Ovary (tissue), 3 donors: ENCODE measurements around the gene DNMT3L.

ENCODE experiments used
- CTCF ChIP-seq, 3 donors: fragments of 450-650 bp in 2 of 3; fragments of 200-600 bp in 1 of 3; IDR thresholded peaks; one replicate each; pipeline versions ENCODE4 v1.5.1 to v1.8.0; 2016 to 2022; ENCODE audit warnings: antibody characterized with exemption in 3 of 3, mild to moderate bottlenecking in 1 of 3
- EP300 ChIP-seq: sonication (generic); formaldehyde crosslinking; IDR thresholded peaks from one replicate; pipeline ENCODE4 v1.6.1; 2017; ENCODE audit warnings: antibody characterized with exemption
- POLR2A ChIP-seq: fragments of 450-650 bp; IDR thresholded peaks from one replicate; pipeline ENCODE4 v1.6.1; 2017; ENCODE audit warnings: antibody characterized with exemption, mild to moderate bottlenecking, moderate library complexity
- donor health status: DM: no; HTN: no; CAD: no.

DNA sequence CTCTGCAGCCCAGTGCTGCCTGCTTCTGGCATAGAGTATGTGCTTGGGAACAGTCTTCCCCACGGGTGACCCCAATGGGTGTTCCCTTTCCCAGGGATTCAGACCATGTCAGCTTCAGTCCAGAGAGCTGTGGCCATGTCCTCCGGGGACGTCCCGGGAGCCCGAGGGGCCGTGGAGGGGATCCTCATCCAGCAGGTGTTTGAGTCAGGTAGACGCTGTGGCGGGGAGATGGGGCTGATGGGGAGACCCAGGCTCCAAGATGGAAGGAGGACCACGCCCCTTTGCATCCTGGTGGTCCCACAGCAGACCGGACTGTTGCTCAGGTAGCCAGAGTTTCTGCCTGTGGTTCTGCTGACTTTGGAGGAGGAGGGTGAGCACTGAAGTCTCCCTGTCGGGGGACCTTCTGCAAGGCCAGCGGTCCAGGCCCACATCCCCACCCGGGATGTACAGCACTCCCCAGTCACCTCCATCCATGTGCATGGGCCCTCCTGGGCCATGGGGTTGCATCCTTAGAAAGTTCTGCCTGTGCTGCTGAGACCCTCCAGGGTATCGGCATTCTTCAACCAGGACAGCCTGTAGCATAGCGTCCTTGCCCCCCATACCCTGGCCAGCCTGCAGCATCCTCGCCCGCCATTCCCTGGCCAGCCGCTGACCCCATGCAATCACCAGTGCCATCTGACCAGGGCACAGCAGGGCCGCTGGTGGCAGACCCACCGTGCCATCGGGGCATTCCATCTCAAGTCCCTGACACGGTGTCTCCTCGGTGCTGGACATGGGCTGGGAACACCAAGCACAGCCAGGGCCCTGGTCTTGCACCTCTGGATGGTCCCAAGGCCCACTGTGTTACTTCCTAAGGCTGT is 26.8 kb upstream of the DNMT3L start:
- TF ChIP-seq CTCF (IDR thresholded peaks at IDR 0.05) (no peak), POLR2A (no peak), EP300 (no peak)
